ENCODE data around the gene STUB1.

STUB1 gene

GRCh38 chr16:645852-646678 is 34.1 kb upstream of the STUB1 start:
- DNase-seq = no peak

- DNase-seq = no peak
These were observed 33.5 kb upstream of the STUB1 start for GRCh38 chr16:646679-647172.

- DNase-seq = no peak
These were observed 32.9 kb upstream of the STUB1 start for GRCh38 chr16:647173-647902.

GRCh38 chr16:648071-648780 is 32.0 kb upstream of the STUB1 start:
- DNase-seq = peak; percentile 74

- DNase-seq = peak; percentile 97
These were observed 31.2 kb upstream of the STUB1 start, which contains the start of gene WDR90 for GRCh38 chr16:648781-649589. Gene WDR90, plus strand, starts transcription at chr16:649365. Its CDS starts 52 bp downstream, at chr16:649417.

GRCh38 chr16:649631-650030 is 30.6 kb upstream of the STUB1 start:
- peak; percentile 26 for DNase-seq

GRCh38 chr16:651844-652243 is 28.4 kb upstream of the STUB1 start:
- DNase-seq = no peak

GRCh38 chr16:652454-653305 is 27.5 kb upstream of the STUB1 start:
- no peak for DNase-seq

- no peak for DNase-seq
These were observed 26.2 kb upstream of the STUB1 start for GRCh38 chr16:654034-654433.

GRCh38 chr16:657487-657886 is 22.7 kb upstream of the STUB1 start:
- no peak for DNase-seq

- DNase-seq = no peak
These were observed 21.3 kb upstream of the STUB1 start for GRCh38 chr16:658679-659571.

GRCh38 chr16:659618-660017 is 20.6 kb upstream of the STUB1 start:
- DNase-seq = no peak

GRCh38 chr16:660132-660458 is 20.1 kb upstream of the STUB1 start:
- no peak for DNase-seq

GRCh38 chr16:660459-661183 is 19.6 kb upstream of the STUB1 start:
- peak; percentile 80 for DNase-seq

GRCh38 chr16:661184-661821 is 18.9 kb upstream of the STUB1 start:
- no peak for DNase-seq

- DNase-seq = no peak
These were observed 18.1 kb upstream of the STUB1 start for GRCh38 chr16:662095-662494.

- no peak for DNase-seq
These were observed 17.6 kb upstream of the STUB1 start for GRCh38 chr16:662597-662996.

GRCh38 chr16:666572-666971 is 13.6 kb upstream of the STUB1 start:
- no peak for DNase-seq

GRCh38 chr16:667113-667779 is 13.0 kb upstream of the STUB1 start:
- no peak for DNase-seq

Measured in activated CD4-positive, alpha-beta T cell treated with anti-CD3 and anti-CD28 coated beads, Interleukin-10, Interleukin-2, amounts not matched to agents 100 ng/mL and 50 ng/mL, durations not matched to agents 16 hours and 8 hours (primary cell).